ENCODE results near the gene MRO.
"Not testable (repeated sequence)": the region's sequence is repeated elsewhere in the genome, so short reads cannot be mapped to it uniquely, and the experiment has no call there.

Gene MRO

DNA sequence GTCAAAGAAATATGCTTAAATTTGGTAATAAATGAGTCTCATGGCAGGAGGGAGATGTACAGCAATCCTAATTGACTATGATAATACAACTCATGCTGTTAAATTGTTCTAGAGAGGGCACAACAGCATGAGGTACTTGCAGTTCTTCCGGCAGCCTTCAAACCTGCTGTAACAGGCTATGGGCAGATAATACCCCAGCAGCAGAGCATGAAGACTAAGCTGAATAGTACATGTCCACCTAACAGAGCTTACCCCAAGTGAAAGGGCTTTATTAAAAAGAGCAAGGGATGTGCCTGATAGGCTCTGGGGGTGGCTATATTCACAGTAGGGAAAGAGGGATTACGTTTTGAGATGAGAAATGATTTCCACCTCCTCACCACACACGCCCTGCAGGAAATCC, 28.9 kb downstream of the MRO start:
- DNase-seq = no peak

DNA sequence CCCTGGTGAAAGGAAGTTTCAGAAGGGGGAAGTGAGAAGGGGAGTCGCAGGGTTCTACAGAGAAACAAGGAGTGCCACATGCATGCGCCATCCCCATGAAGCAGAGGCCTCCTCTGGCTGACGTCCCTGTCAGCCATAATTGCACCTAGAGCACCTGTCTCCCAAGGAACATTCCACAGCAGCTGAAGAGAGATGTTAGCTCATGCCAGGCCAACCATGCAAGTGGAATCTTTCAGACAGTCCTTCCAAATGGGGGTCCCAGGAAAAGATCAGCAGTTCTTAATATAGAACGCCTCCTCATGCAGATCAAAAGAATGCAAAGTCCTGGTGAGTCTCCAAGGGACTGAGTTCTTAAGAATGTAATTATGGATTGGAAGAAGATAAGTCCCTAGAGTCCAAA, 29.6 kb downstream of the MRO start:
- DNase-seq = no peak

DNA sequence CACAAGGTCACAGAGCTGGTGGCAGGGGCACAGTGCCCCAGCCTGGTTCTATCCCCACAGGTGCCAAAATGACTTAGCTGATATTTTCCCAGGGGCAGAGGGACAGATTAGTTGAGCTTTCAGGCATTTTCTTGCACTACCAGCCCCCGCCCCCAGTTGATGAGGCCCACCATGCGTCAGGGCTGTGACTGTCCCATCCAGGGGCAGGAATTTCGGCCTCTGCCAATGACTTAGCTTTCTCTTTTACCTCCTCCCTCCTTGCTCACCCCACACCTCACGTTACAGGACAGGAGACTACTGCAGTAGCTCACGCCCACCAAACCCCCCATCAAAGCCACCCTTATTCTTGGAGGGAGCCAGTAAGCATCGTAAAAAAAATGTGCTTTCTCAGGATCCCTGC, 31.5 kb downstream of the MRO start:
- no peak for DNase-seq

DNA sequence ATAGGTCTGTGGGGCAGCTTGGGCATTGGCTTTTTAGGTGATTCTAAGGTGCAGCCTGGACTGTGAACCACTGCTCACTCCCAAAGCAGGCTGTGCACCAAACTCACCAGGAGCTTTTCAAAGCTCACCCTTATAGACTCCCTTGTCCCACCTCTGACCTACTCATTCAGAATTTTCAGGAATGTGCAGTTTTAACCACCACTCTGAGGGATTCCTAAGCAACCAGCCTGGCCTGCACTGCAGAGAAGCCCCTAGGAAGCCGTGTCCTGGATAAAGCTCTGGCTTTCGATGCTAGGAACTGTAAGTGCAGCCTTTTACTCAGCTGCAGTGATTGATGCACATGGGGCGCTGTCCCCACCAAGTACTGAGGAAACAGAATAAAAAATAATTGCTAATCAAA, 33.0 kb downstream of the MRO start:
- no peak for DNase-seq

DNA sequence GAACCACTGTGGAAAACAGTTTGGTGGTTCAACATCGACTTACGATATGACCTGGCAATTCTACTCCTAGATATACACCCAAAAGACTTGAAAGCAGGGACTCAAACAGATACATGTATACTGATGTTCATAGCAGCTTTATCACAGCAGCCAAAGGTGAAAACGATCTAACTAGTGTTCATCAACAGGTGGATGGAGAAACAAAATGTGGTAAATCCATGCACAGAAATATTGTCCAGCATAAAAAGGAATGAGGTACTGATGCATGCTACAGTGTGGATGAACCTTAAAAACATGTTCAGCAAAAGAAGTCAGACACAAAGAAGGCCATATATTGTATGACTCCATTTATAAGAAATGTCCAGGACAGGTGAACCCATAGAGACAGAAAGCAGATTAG, 36.3 kb downstream of the MRO start:
- no peak for DNase-seq

DNA sequence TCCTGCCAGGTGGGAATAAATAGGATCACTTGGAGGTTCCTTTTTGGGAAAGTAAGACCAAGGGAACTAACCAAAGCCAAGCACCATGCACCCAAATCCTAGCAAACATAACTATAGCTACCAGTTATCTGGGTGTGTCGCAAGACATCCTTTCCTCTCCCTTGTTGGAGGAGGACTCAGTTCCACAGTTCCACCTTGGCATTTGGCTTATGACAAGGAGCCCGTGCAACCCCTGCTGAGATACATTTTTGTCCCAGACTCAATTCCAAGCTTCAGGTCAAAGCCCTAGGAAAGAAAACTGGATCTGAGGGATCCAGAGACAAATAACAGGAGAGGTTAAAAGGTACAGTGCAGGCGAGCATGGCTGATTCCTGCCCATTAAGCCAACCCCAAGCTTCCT, 40.8 kb downstream of the MRO start:
- DNase-seq = not testable (repeated sequence)

DNA sequence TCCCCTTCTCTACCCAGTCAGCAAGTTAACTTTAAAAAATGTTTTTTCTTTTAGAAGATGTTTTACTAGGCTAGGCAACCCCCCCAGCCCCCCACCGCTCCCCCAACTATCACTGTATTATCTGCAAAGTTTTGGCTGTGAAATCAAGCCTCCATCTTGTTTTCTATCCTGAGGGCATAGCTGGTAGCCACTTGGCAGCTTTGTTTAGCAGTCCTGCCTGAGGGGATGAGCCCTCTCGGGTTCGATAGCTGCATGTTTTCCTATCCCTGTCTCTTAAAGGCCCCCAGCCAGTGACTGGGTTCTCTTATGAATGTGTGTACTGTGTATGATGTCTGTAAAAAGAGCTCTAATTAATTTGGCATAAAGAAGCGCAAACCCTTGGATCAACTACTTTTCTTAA, 43.4 kb downstream of the MRO start:
- no peak for DNase-seq

DNA sequence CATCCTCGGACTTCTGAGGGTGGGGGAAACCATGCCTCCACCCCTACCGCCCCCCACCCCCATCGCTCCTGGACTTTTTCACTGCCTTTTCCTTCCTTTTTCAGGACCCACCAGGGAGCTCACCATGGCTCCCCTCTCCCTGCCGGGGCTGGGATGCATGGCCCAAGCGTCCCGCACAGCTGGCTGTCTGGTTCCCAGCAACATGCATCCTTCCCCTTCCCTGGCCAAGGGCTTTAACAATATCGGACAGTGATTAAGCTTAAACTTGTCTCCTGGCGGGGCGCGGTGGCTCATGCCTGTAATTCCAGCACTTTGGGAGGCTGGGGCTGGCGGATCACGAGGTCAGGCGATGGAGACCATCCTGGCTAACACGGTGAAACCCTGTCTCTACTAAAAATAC, 44.1 kb downstream of the MRO start:
- no peak for DNase-seq

DNA sequence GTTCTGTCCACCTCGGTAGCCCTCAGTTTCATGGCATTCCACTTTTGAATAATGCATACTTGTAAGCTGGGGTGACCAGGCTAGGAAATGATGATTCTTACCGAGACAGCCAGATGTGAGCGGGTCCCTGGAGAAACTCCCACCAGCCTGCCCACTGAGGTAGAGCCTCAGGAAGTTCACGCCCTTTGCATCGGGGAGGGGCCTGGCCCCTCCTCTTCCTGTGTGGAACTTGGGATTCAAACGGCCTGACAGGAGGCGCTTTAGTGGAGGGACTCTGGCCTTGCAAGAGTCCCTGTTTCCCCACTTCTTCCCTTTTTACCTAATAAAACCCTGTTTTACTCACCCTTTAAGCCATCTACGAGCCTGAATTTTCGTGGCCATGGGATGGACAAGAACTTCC, 44.6 kb downstream of the MRO start:
- DNase-seq = no peak

DNA sequence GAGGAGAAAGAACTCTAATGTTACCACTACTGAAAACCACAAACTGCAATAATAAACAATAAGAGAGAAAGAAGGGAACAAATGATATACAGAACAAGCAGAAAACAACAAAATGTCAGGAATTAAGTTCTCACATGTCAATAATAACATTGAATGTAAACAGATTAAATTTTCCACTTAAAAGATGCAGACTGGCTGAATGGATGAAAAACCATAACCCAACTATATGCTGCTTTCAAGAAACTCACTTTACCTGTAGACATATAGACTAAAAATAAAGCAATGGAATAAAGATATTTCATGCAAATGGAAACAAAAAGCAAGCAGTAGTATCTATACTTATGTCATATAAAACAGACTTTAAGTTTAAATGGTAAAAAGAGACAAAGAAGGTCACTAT, 50.4 kb downstream of the MRO start:
- no peak for DNase-seq

DNA sequence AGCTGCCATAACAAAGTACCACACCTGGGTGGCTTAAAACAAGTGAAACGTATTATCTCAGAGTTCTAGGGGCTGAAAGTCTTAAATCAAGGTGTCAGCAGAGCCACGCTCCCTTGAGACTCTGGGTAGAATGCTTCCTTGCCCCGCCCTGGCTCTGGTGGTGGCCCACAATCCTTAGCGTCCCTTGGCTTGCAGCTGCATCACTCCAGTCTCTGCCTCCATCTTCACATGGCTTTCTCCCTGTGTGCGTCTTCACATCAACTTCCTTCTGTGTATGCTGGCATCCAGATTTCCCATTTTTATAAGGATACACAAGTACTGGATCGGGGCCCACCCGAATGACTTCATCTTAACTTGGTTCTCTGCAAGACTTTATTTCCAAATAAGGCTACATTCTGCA, 62.5 kb downstream of the MRO start:
- no peak for DNase-seq

DNA sequence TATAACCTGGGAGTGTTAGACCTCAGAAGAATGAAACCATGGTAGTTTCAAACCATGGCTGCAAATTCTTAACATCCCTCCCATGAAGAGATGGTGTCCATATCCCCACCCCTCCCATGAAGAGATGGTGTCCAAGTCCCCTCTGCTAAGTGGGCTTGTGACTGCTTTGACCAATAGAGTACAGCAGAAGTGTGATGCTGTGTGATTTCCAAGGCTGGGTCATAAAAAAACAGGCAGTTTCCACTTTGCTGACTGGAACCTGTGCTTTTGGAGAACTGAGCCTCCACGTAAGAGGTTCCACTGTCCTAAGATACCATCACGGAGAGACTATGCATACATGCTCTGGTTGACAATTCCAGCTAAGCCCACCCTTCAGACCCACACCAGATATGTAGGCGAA, 65.5 kb downstream of the MRO start:
- DNase-seq = no peak

DNA sequence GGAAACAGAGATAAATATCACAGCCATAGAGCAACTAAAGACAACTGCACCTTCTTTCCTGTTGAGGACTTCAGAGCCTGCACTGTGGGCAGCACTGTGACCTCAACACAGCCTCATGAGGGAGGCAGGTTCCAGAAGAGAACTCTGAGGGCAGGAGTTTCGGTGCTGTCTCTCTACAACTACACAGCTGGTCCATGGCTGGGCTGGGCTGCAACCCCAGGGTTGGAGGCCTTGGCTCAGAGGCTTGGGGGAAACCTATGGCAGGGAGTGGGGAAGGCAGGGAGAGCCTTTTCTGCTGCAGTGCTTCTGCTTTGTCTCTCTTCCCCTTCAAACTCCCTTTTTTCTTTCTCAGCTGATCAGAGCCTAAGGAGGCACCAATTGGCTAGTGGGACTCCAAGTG, 66.5 kb downstream of the MRO start:
- no peak for DNase-seq

DNA sequence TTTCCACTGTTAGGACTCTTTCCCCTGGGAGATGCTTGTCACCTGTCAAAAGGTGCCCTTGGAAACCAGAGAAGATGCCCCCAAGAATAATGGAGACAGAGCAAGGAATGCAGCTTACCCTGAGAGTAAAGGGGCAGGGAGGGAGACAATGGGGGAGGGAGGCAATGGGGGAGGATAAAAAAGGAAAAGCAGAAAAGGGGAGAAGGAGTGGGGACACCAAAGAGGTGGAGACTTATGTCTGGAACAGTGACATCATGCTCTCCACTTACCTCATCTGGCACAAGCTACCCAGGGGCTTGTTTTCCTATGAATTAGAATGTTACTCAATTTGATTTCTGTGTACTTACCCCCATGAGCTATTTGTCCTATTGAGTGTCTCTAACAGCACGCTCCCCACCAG, 67.9 kb downstream of the MRO start:
- no peak for DNase-seq

DNA sequence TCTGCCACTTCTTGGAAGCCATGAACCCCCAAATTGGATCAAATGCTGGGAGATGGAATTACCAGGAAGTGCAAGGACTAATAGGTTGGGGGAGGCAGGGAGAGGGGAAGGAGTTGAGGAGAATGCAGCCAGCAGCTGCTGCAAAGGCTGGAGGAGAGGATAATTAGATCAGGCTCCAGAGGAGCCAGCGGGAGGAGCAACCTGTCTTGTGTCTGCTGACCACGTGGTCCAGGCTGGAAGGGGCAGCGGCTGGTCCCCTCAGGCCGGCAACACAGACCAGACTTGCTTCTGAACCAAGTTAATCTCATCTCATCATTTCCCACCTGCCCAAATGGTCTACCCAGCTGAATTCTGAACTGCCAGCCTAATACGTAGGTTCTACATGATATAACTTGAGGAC, 68.3 kb downstream of the MRO start:
- DNase-seq = no peak

DNA sequence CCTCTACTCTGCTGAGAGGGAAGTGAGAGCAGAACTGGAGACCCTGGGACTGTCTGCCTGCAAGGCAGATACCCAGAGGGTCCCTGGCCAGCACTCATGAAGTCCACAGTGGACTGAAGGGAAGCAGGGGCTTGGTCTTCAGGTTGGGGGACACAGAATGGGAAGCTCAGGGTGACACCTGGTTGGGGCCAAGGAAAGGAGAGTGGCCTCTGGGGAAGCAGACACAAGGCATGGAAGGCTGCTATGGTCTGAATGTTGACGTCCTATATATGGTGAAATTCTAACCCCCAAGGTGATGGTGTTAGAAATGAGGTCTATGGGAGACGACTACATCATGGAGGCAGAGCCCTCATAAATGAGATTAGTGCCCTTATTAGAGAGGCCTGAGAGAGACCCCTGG, 69.3 kb downstream of the MRO start:
- DNase-seq = no peak

DNA sequence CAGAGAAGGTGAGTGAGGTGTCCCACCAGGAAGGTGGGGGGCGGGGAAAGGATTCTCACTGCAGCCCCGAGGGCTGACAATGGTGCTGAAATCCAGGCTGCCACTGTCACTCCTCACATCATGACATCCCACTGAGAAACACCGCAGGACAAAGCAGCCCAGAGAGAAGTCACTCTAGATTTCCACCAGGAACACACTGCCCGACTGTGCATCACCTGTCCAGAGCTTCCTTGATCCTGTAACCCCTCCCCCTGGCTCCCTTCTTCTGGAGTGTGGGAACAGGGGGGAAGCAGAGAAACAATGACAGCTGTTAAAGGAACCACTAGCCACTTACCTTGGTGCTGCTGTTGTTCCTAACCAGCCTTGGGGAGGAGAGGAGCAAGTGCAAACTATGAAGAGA, 69.9 kb downstream of the MRO start:
- DNase-seq = no peak

DNA sequence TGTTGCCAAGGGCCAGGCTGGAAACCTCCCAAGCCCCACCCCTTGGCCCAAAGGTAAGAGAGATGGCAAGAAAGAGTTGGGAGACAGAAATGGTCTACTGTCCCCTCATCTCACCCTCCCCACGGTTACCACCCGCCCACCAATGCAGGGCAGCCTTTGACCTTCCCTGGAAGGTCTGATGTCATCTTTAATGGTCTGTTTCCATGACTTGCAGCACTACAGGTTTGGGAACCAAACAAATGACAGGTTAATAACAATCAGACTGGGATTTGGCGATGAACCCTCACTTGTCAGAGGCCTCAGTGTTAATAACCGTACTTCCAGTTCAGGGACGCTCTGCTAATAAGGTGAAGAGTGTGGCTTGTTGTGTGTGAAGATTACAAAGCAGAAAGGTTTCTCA, 70.4 kb downstream of the MRO start:
- DNase-seq = no peak

DNA sequence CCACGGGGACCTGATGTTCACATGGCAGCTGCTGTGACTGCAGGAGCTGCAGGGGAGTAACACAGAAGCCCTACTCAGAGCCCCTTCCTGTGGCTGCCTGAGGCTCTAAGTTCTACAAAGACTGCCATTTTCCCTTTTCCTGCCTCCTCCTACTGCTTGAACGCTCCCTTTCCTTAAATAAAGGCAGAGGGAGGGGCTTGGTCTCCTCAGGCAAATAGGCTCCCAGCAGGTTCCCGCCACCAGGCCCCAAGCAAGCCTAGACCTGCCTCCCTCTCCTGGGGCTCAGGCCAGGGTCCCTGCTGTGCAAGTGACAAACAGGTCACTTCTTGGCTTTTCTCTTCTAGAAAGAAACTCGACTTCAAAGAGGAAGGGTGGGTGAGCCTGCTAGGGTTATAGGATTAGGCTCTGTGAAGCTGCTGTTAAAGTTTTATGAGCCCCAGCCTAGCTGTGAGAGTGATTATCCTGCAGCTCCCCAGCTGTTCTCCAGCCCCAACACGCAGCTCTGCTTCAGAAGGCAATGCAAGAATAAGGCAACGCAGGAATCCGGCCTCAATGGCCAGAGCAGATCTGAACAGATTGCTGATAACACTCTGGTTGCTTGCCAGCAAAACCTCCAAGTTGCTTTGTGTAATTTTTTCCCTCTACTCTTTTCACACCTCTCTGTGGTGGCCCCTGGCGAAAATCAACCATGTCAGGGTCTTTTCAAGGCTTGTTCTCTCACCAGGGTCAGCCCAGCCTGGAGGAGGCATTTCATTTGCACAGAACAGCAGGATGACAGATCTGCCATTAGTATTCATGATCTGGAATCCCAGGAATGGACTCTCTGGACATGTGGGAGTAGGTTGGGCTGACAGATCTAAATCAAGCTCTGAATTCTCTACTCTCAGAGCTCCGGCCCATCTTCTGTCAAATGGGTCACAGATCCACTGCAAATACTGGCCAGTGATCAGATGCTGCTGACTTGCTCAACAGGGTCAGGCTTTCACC, 71.3 kb downstream of the MRO start:
- no peak for DNase-seq

DNA sequence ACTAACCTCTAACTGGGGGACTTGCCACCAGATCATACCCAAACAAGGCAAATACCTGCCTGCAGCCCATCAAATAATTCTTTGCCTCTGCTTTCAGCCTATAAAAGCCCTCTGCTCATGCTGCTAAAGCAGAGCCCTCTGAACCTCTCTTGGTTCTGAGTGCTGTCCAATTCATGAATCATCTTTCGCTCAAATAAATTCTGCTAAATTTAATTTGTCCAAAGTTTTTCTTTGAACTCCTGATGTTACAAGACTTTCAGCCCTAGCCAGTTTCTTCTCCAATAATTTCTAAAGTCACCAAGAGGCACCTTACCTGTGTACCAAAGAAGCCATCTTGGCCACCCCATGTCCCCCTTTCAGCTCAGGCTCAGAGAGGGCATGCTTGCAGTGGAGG, 72.0 kb downstream of the MRO start:
- DNase-seq = no peak

DNA sequence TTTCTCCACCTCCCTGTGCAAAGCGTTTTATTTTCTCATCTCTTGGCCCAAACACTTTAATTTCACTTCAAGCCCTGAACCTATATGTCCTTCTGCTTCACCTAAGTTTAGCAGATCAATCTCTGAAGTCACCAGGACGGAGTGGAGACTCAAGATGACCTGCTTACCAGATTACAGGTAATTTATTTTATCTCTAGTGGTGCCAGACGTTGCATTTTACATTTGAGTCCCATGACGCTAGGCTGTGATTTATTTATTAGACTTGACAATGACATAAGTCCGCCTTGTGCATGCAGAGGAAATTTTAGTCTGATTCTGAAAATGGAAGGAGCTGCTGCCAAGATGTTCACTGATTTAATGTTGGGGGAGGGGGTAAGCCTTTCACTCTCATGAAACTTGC, 73.9 kb downstream of the MRO start:
- DNase-seq = no peak
